Superior temporal gyrus (tissue), 1 donor: ENCODE measurements around the gene MPST.

ENCODE experiments used
- DNase-seq: peaks from one replicate; pipeline ENCODE4 v3.0.0-alpha.2; 2016; ENCODE audit errors: extremely low spot score

MPST gene

GRCh38 chr22:37079158-37079557 is 59.6 kb downstream of the MPST start:
- DNase-seq: no peak
